Stomach (tissue), 4 donors: Measurements from ENCODE around the gene RILPL2.

Experiments
- POLR2AphosphoS5 ChIP-seq, 3 donors: sonication (generic); formaldehyde crosslinking; IDR thresholded peaks; one replicate each; pipeline ENCODE4 v1.6.1; 2016; ENCODE audit warnings: antibody characterized with exemption in 3 of 3
- TF ChIP-seq, protein P1 (sequence below), 7 experiments: fragments of 450-650 bp in 4 of 7; fragments of 200-600 bp in 3 of 7; sonication (generic) in 3 of 7; IDR thresholded peaks; one replicate each; pipeline ENCODE4 v1.5.1; 2016 to 2019; ENCODE audit warnings: antibody characterized with exemption in 7 of 7, control low read depth in 2 of 7, mild to moderate bottlenecking in 1 of 7

DNA sequence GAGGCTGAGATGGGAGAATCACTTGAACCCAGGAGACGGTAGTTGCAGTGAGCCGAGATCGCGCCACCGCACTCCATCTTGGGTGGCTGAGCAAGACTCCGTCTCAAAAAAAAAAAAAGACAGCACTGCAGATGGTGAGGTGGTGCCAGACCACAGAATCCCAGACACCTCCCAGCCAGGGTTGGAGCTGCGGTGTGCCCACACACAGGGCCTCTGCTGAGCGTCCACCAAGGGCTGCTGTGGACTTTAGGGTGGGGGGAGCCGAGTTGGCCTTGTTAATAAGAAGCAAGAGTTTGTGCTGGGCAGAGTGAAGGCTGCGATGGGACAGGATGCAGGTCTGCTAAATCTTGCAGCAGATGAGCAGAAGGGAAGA lies 38.3 kb downstream of the RILPL2 start:
- TF ChIP-seq, protein P1, sequence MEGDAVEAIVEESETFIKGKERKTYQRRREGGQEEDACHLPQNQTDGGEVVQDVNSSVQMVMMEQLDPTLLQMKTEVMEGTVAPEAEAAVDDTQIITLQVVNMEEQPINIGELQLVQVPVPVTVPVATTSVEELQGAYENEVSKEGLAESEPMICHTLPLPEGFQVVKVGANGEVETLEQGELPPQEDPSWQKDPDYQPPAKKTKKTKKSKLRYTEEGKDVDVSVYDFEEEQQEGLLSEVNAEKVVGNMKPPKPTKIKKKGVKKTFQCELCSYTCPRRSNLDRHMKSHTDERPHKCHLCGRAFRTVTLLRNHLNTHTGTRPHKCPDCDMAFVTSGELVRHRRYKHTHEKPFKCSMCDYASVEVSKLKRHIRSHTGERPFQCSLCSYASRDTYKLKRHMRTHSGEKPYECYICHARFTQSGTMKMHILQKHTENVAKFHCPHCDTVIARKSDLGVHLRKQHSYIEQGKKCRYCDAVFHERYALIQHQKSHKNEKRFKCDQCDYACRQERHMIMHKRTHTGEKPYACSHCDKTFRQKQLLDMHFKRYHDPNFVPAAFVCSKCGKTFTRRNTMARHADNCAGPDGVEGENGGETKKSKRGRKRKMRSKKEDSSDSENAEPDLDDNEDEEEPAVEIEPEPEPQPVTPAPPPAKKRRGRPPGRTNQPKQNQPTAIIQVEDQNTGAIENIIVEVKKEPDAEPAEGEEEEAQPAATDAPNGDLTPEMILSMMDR (IDR thresholded peaks at IDR 0.05) = no peak
- no peak for TF ChIP-seq POLR2AphosphoS5 (IDR thresholded peaks at IDR 0.05)
